Motor neuron (in vitro differentiated cells): Measurements from ENCODE around the gene CATSPERD. TPM values are rescaled to one million over a fixed set of nuclear protein-coding genes. Genes with fewer than 3 reads are reported as not detected.

Experiments
- ATAC-seq, 8 experiments: fragments of 200-7000 bp; cut with Tn5 transposase; replicated peaks in 6 of 8; 2 replicates each; pipeline ENCODE4 v1.8.0; 2021; ENCODE audit warnings: mild to moderate bottlenecking in 8 of 8, moderate library complexity in 8 of 8
- H3K27ac ChIP-seq, 2 donors: fragments of 250-450 bp; sonication (Bioruptor Pico); 2 replicates each; pipeline ENCODE4 v1.9.0; 2021; ENCODE audit warnings: antibody characterized with exemption in 2 of 2, mild to moderate bottlenecking in 2 of 2, moderate library complexity in 1 of 2
- H3K4me1 ChIP-seq, 2 donors: fragments of 250-450 bp; sonication (Bioruptor Pico); replicated peaks in 1 of 2; 2 replicates each; pipeline ENCODE4 v1.6.1; 2021; ENCODE audit warnings: antibody characterized with exemption in 2 of 2, mild to moderate bottlenecking in 2 of 2, moderate library complexity in 1 of 2
- H3K4me3 ChIP-seq, 5 donors: fragments of 250-450 bp; sonication (Bioruptor Pico); 2 replicates each; pipeline ENCODE4 v1.9.0; 2021; ENCODE audit warnings: antibody characterized with exemption in 5 of 5, mild to moderate bottlenecking in 5 of 5, moderate library complexity in 4 of 5
- WGBS, 10 experiments: fragments of 450-650 bp; shearing (Covaris generic); methylation state at CpG; one replicate each; pipeline ENCODE4 v1.0.0; 2022; 5-methylcytosine and 5-hydroxymethylcytosine counted together
- in situ Hi-C, 9 experiments: fragments of 400-800 bp; cut with MboI; loops; one replicate each; pipeline ENCODE4 v1.15.0; 2021; ENCODE audit warnings: low sequenced_read_pairs in 9 of 9, low pct_unique_long_range_greater_than_20kb in 2 of 9; ENCODE audit not compliant: unreplicated experiment in 9 of 9
- total RNA-seq, 8 experiments: library from RNA; unstranded; fragments of 300-600 nt; gene quantifications; 2 replicates each; pipeline versions ENCODE4 v1.2.3 to v1.2.4, GENCODE V29; 2022

The CATSPERD gene
- total RNA-seq, 8 experiments from 2014 or later, result 0.05 TPM; not detected in 7

DNA sequence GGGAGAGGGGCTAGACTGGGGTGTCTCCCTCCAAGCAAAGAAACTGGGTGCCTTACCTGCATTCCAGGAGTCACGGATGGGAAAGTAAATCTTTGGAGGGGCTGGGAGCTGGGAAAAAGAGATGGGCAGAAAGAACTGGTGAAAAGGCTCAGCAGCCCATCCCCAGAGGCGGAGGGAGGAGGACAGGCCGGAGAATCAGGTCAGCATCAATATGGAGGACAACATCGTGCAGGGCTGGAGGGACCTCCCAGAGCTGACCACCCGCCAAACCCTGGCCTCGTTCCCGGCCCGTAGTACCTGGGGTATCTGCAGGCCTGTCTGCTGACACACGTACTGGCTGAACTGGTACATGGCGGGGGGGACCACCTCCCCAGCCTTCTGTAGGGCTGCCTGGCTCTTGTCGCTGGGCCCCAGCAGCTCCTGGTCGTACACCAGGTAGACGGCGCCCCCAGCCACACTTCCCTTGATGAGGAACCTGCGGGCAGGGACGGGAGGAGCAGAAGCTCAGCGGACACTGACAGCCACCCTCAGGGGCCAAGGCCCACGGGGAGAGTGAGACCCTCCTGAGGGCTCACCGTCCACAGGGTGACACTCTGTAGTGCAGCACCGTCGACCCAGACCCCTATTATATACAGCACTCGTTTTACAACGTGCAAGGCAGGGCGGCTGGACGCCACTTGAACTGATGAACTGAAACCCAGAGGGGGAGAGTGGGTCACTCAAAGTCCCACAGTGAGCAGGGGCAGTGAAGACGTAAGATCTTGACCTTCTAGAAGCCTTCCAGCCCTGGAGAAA is 41.0 kb upstream of the CATSPERD start:
- no peak for ATAC-seq
- Histone ChIP-seq H3K4me3 (peak overlapping the region; percentile 55 to 81 (median 58)), H3K4me1 (peaks cover 8 to 14% of the 10 kb centered on the region in 2 donors), H3K27ac (peak overlapping the region; percentile 79 to 98)
- 0 to 75% (median 41%) methylated on average over 1 to 13 of the region's 26 CpGs; no CpG with 5 or more reads in 1 of the 10 experiments for WGBS, 10 experiments
- in situ Hi-C loops, result no loop called here

DNA sequence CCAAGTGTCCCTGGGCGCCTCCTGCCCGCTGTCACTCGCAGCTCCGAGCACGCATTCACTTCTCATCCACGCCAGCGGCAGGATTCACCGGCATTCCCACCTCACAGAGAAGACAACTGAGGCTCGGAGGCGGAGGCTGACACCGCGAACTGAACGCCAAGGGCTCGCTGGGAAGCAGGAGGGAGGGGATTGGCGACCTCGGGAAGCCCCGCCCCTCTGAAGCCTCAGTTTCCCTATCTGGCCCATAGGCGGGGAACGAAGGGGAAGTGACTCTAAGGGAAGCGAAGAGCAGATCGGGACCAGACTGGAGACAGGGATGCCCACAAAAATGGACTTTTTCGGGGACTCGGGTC is 40.4 kb upstream of the CATSPERD start:
- in situ Hi-C loops, result no loop called here
- Histone ChIP-seq H3K4me1 (peaks cover 8 to 14% of the 10 kb centered on the region in 2 donors), H3K4me3 (peak overlapping the region; percentile 55 to 81 (median 58)), H3K27ac (peak overlapping the region; percentile 79 to 98)
- WGBS, 10 experiments, result 0 to 1% (median 1%) methylated on average over 1 to 12 of the region's 23 CpGs; no CpG with 5 or more reads in 6 of the 10 experiments
- ATAC-seq, result peak; percentile 2 to 22 (median 8)

DNA sequence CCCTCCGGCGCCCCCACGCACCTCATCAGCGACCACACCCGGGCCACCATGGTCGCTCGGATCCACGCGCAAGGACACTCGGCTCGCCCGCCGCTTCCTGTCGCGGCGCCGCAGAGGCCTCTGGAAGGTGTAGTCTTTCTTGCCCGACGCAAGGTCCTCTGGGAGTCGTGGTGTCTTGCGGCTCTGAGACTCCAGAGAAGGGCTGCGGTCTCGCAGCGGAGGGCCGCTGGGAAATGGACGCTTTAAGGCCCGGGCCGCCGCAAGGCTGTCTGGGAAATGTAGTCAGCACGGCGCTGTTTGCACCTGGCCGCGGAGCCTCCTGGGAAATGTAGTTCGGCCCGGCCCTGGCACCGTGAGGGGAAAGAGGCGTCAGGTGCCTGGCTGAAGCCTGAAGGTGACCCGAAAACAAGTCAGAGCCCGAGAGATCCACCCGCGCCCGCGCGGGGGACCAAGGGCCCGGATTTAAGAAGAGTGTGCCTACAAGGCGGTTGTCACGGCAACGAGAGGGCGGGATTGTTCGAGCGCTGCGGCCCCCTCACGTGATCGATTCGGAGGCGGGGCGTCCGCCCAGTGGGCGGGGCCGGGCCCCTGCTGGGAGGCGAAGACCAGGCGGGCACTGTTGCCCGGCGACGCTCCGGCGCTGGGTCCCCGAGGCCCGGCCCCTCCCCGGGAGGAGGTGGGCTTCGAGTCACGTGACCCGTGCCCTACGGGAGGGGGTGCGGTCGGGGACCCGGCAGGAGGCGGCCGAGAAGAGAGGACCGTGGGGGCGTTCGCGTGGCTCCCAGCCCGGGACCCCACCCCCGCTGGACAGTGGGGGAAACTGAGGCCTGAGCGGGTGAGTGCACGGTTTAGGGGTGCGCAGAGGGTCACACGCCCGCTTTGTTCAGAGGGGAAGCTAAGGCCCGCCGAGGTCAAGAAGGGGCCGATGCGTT is 39.7 kb upstream of the CATSPERD start, which contains the start of the genes HSD11B1L and MICOS13:
TSS of gene HSD11B1L (plus strand) at position 591 of the 932 bp plus-strand sequence. CDS start 3,806 bp downstream, outside the sequence.
TSS of gene MICOS13 (minus strand) at position 80 of the 932 bp plus-strand sequence. CDS start at position 50, 30 bp downstream.
- 0 to 7% (median 1%) methylated on average over 3 to 15 of the region's 94 CpGs; no CpG with 5 or more reads in 5 of the 10 experiments for WGBS, 10 experiments
- Histone ChIP-seq H3K4me3 (peak within 1 kb of the TSS; percentile 55 to 81 (median 58)), H3K4me1 (peaks cover 8 to 14% of the 10 kb centered on the region in 2 donors), H3K27ac (peak within 1 kb of the TSS; percentile 95 to 98)
- peak; percentile 89 to 96 (median 91) for ATAC-seq
- in situ Hi-C loops, result no loop called here

DNA sequence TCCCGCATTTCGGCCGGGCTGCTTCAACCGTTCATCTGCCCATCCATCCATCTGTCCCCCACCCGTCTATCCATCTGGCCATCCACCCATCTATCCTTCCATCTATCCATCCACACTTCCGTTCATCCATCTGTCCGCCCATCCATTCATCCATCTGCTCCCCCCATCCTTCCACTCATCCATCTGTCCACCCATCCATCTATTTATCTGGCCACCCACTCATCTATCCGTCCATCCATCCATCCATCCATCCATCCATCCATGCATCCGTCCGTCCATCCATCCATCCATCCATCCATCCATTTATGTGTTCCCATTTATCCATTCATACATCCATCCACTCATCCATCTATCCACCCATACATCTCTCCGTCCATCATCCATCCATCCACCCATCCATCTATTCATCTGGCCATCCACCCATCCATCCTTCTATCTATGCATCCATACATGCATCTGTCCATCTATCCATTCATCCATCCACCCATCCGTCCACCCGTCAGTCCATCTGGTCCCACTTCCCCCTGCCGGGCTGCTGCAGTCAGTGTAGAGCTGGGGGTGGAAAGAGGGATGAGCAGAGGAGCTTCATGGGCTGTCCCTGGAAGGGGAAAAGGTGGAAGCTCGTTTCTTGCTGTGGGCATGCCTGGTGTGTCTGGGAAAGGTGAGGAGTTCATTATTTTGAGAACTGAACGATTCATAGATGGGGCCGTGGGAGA is 38.9 kb upstream of the CATSPERD start:
- no peak for ATAC-seq
- H3K27ac ChIP-seq, result peak overlapping the region; percentile 48 to 50
- peaks cover 8 to 18% of the 10 kb centered on the region in 2 donors for H3K4me1 ChIP-seq
- peak overlapping the region; percentile 55 to 81 (median 58) for H3K4me3 ChIP-seq
- 43 to 93% (median 64%) methylated on average over 3 to 16 of the region's 17 CpGs; no CpG with 5 or more reads in 1 of the 10 experiments for WGBS, 10 experiments
- in situ Hi-C loops, result no loop called here

DNA sequence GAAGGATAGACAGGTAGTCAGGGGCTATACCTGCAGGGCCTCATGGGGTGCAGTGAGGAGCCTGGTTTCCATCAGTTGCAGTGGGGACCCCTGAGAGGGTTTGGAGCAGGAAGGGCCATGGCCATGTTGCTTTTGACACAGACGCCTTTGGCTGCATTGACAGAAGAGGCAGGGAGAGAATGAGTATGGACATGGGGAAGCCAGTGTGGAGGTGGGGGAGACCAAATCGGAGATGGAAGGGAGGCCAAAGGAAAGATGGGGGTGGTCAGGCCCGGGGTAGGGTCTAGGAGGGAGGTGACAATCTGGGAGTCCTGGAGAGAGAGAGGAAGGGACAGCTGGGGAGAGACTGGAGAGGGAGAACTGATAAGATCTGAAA is 38.3 kb upstream of the CATSPERD start:
- ATAC-seq, result no peak
- in situ Hi-C loops, result no loop called here
- 80 to 100% (median 100%) methylated on average over 1 to 2 of the region's 3 CpGs; no CpG with 5 or more reads in 7 of the 10 experiments for WGBS, 10 experiments
- H3K4me3 ChIP-seq, result peak overlapping the region in 3 of 5 donors; percentile 55 to 58 (median 58)
- H3K4me1 ChIP-seq, result peaks cover 8 to 18% of the 10 kb centered on the region in 2 donors
- no peak overlapping the region for H3K27ac ChIP-seq

DNA sequence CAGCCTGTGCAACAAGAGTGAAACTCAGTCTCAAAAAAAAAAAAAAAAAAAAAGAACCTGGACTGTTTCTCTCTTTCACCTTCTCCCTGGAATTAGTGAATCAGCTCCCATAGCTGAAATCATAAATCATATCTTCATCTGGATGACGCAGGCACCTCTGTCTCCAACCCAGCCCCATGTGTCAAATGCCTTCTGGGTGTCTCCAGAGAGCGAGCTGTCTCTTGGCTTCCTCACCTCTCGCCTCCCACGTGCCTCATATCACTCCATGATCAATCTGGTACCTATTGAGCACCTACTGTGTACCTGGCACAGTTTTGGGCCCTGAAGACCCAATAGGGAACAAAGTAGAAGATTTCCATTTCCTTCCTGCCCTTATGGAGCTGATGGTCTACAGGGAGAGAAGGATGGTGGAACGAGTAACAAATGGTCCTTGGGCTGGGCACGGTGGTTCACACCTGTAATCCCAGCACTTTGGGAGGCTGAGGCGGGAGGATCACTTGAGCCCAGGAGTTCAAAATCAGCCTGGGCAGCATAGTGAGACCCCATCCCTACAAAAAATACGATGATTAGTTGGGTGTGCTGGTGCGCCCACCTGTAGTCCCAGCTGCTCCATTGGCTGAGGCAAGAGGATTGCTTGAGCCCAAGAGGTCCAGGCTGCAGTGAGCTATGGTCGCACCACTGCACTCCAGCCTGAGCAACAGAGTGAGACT is 37.1 kb upstream of the CATSPERD start:
- ATAC-seq, result no peak
- H3K27ac ChIP-seq, result no peak overlapping the region
- 61 to 100% (median 90%) methylated on average over 1 to 8 of the region's 10 CpGs; no CpG with 5 or more reads in 1 of the 10 experiments for WGBS, 10 experiments
- peaks cover 8 to 18% of the 10 kb centered on the region in 2 donors for H3K4me1 ChIP-seq
- in situ Hi-C loops, result no loop called here
- H3K4me3 ChIP-seq, result no peak overlapping the region

DNA sequence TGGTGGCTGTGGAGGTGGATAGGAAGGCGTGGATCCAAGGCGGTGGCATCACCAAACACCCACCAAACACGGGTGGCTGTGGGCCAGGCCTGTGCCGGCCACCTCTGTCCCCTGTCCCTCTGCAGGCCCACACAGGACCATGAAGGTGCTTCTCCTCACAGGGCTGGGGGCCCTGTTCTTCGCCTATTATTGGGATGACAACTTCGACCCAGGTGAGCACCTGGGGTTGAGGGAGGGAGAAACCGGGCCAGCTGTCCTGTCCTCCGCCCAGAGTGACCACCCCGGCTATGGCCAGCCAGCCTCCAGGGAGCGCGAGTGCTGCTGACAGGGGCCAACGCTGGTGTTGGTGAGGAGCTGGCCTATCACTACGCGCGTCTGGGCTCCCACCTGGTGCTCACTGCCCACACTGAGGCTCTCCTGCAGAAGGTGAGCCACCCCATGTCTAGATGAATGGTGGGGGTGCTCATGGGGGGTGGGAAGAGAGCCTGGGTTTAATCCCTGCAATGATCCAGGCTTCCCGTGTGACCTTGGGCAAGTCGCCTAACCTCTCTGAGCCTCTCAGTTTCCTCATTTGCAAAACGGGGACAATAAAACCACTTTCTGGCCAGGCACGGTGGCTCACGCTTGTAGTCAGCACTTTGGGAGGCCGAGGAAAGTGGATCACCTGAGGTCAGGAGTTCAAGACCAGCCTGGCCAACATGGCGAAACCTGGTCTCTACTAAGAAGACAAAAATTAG is 35.6 kb upstream of the CATSPERD start:
- Histone ChIP-seq H3K4me1 (peaks cover 4 to 12% of the 10 kb centered on the region in 2 donors), H3K27ac (no peak overlapping the region), H3K4me3 (no peak overlapping the region)
- ATAC-seq, result no peak
- in situ Hi-C loops, result no loop called here
- WGBS, 10 experiments, result 67 to 100% (median 96%) methylated on average over 3 to 9 of the region's 22 CpGs; no CpG with 5 or more reads in 2 of the 10 experiments

DNA sequence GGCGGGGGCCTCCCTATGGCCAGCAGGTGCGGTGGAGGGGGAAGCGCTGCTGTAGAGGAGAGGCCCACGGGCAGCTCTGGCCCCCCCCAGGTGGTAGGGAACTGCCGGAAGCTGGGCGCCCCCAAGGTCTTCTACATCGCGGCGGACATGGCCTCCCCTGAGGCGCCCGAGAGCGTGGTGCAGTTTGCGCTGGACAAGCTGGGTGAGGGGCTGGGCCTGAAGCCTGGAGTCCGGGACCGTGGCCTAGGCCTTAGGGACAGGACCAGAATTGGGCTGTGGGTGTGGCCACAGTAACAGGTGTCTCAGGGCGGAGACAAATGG is 34.2 kb upstream of the CATSPERD start:
- Histone ChIP-seq H3K27ac (peak overlapping the region in 1 of 2 donors; percentile 45), H3K4me1 (peaks cover 4 to 13% of the 10 kb centered on the region in 2 donors), H3K4me3 (peak overlapping the region; percentile 24 to 43 (median 41))
- in situ Hi-C loops, result no loop called here
- WGBS, 10 experiments, result 0 to 50% methylated on average over 1 to 5 of the region's 16 CpGs; no CpG with 5 or more reads in 8 of the 10 experiments
- no peak for ATAC-seq

DNA sequence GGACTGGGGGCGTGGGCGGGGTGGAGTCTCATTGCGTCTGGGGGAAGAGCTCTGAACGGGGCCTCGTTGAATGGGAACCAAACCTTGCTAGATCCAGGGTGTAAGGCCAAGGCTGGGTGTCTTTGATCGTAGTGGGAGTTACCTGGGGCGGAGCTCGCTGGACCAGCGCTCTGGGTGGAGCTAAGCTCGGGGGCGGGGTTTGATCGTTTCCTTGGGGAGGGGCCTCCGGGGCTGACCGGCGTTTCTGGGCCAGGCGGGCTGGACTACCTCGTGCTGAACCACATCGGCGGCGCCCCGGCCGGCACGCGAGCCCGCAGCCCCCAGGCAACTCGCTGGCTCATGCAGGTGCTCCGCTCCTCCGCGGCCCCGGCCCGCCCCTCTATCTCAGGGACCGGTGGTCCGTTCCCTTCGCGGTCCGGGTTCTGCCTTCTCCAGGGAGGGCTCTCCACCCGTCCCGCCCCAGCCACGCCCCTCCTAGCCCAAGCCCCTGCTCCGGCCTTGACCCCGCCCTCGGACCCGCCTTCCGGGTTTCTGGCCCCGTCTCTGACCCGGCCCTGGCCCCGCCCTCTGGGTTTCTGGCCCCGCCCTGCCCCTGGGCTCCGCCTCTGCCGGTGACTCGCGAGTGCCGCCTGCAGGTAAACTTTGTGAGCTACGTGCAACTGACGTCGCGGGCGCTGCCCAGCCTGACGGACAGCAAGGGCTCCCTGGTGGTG is 33.6 kb upstream of the CATSPERD start:
- peak; percentile 53 to 73 (median 63) for ATAC-seq
- in situ Hi-C loops, result no loop called here
- Histone ChIP-seq H3K4me3 (peak overlapping the region; percentile 24 to 43 (median 41)), H3K4me1 (peaks cover 4 to 14% of the 10 kb centered on the region in 2 donors), H3K27ac (peak overlapping the region; percentile 10 to 27)
- 0% methylated on average over 3 of the region's 59 CpGs; no CpG with 5 or more reads in 9 of the 10 experiments for WGBS, 10 experiments

DNA sequence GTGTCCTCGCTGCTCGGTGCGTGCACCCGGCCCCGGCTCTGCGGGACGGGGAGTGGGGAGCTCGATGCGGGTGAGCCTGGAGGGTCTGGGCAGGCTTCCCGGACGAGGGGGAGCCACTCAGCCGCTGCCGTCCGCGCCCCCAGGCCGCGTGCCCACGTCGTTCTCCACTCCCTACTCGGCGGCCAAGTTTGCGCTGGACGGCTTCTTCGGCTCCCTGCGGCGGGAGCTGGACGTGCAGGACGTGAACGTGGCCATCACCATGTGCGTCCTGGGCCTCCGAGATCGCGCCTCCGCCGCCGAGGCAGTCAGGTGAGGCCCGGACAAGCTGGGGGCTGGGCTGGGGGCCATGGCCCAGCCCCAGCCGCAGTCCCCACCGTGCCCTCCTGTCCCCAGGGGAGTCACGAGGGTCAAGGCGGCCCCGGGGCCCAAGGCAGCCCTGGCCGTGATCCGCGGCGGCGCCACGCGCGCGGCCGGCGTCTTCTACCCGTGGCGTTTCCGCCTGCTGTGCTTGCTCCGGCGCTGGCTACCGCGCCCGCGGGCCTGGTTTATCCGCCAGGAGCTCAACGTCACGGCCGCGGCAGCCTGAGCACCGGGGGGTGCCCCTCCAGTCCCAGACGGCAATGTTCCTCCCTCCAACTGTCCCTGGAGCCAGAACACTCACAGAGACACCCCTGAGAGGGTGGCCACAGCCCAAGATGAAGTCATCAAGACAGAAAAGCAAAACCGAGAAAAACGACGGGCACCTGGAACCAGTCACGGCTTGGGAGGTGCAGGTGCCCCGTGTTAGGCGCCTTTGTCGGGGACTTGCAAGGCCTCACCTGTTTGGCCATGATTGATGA is 32.9 kb upstream of the CATSPERD start:
- ATAC-seq, result no peak
- 89 to 100% (median 96%) methylated on average over 4 to 19 of the region's 76 CpGs; no CpG with 5 or more reads in 5 of the 10 experiments for WGBS, 10 experiments
- in situ Hi-C loops, result no loop called here
- Histone ChIP-seq H3K27ac (no peak overlapping the region), H3K4me3 (peak overlapping the region; percentile 24 to 43 (median 41)), H3K4me1 (peaks cover 5 to 15% of the 10 kb centered on the region in 2 donors)
